BJ (cell line): ENCODE data around the gene ADAM33. TPM values are rescaled to one million over a fixed set of nuclear protein-coding genes. Genes with fewer than 3 reads are reported as not detected.

Source experiments
- CTCF ChIA-PET: fragments of 350-600 bp; formaldehyde crosslinking; extraction: SDS; loops from one replicate; lab custom pipeline; 2021; ENCODE audit warnings: antibody characterized with exemption, inconsistent platforms; lab: Yijun Ruan, JAX
- POLR2A ChIA-PET: fragments of 300-600 bp; sonication (Branson Sonifier 250); formaldehyde crosslinking; extraction: SDS; loops from one replicate; lab custom pipeline; 2021; ENCODE audit warnings: antibody characterized with exemption; lab: Charles Lee
- DNase-seq: peaks from one replicate; pipeline ENCODE4 v3.0.0-alpha.2; 2011; ENCODE audit warnings: low read depth
- H3K27me3 ChIP-seq: 2 replicates; pipeline ENCODE4 v1.6.0; 2011; ENCODE audit warnings: low read length; ENCODE audit not compliant: control insufficient read depth, insufficient read depth
- H3K36me3 ChIP-seq: 2 replicates; pipeline ENCODE4 v1.5.1; 2011; ENCODE audit warnings: low read length; ENCODE audit not compliant: control insufficient read depth, insufficient read depth
- H3K4me3 ChIP-seq: 2 replicates; pipeline ENCODE4 v1.5.1; 2011; ENCODE audit warnings: low read depth, mild to moderate bottlenecking, control low read depth, low read length
- polyA plus RNA-seq: library from polyadenylated mRNA; depleted of rRNA; stranded (reverse); fragments of >200 nt; gene quantifications from 2 replicates; pipeline ENCODE4 v1.2.3, GENCODE V29; 2011
- TF ChIP-seq, protein P1 (sequence below): IDR thresholded peaks from 2 replicates; pipeline ENCODE4 v1.5.1; 2011; ENCODE audit warnings: low read depth, mild to moderate bottlenecking, control low read depth, inconsistent platforms, low read length, moderate library complexity; ENCODE audit not compliant: insufficient read depth

ADAM33 gene
- polyA plus RNA-seq, 1 experiment, result 82.6 TPM

DNA sequence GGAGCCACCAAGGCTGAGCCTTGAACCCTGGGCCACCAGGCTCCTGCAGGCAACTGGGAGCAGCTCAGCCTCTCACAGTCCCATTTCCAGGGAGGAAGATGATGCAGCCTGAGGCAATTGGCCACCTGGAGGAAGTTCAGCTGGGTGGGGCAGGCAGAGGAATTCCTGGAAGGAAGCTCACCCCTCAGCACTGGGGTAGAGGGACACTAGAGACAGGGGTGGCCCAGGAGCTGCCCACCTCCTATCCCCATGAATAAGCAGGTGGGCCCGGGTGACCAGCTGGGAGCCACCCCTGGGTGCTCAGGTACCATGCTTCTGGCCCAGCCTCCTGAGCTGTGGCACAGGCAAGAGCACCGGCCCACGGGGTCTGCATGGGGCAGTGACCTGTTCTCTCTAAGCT is 47.1 kb upstream of the ADAM33 start:
- H3K4me3 ChIP-seq, result no peak overlapping the region
- no peak for DNase-seq
- peaks cover 30% of the 10 kb centered on the region for H3K27me3 ChIP-seq
- POLR2A ChIA-PET, result no interaction called here
- no peaks in the 10 kb centered on the region for H3K36me3 ChIP-seq
- CTCF ChIA-PET, result interaction anchor here (0.8 to 2.2 kb wide), 7 partner anchors 8 to 27 kb away, joined by 3 to 11 read pairs (median 4); no protein-coding TSS in a partner anchor
- TF ChIP-seq, protein P1, sequence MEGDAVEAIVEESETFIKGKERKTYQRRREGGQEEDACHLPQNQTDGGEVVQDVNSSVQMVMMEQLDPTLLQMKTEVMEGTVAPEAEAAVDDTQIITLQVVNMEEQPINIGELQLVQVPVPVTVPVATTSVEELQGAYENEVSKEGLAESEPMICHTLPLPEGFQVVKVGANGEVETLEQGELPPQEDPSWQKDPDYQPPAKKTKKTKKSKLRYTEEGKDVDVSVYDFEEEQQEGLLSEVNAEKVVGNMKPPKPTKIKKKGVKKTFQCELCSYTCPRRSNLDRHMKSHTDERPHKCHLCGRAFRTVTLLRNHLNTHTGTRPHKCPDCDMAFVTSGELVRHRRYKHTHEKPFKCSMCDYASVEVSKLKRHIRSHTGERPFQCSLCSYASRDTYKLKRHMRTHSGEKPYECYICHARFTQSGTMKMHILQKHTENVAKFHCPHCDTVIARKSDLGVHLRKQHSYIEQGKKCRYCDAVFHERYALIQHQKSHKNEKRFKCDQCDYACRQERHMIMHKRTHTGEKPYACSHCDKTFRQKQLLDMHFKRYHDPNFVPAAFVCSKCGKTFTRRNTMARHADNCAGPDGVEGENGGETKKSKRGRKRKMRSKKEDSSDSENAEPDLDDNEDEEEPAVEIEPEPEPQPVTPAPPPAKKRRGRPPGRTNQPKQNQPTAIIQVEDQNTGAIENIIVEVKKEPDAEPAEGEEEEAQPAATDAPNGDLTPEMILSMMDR, result no peak

DNA sequence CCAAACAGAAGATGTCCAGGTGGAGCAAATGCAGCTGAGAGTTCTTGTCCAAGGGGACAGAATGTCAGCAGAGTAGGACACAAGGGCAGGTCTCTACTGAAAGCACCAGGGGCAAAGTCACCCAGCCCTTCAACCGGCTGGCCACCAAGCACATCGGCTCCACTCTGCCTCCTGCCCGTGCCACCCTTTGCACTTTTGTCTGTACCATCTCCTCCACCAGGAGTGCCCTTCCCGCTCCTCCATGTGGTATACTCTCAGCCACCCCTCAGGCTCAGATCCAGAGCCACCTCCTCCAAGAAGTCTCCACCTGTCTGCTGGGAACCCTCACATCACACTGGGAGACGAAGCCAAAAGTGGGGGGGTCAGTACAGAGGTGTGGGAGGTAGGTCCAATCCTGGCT is 46.5 kb upstream of the ADAM33 start:
- no peak overlapping the region for H3K4me3 ChIP-seq
- TF ChIP-seq, protein P1, result no peak
- ChIA-PET POLR2A (no interaction called here), CTCF (interaction anchor here (1.1 to 3.7 kb wide), 7 partner anchors 9 to 25 kb away, joined by 3 to 21 read pairs (median 4); no protein-coding TSS in a partner anchor)
- peaks cover 25% of the 10 kb centered on the region for H3K27me3 ChIP-seq
- no peak for DNase-seq
- H3K36me3 ChIP-seq, result no peaks in the 10 kb centered on the region

DNA sequence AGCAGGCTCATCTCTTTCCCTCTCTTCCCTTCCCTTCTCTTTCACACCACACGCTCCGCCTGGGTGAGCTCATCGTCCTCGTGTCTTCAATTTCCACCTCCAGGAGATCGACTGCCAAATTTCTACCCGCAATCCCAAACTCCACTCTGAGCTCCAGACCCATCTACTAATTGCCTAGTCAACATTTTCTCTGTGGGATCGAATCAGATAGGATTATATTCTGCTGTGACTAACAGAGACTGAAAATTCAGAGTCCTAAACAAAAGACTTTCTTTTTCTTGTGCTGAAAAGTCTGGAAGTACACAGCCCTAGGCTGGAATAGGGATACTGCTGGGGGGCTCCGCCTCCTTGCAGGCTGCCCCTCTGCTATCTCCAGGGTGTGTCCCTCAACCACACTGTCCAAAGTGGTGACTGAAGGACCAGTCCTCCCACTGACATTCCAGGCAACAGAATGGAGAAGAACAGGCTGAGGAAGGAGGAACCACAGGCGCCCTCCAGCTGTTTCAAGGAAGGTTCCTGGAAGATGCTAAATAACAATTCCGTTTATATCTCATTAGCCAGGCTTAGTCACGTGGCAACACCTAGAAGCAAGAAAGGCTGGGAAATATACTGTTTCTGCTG is 45.7 kb upstream of the ADAM33 start:
- ChIA-PET CTCF (interaction anchor here (1.0 to 3.7 kb wide), 6 partner anchors 10 to 26 kb away, joined by 4 to 21 read pairs (median 5); no protein-coding TSS in a partner anchor), POLR2A (no interaction called here)
- no peaks in the 10 kb centered on the region for H3K36me3 ChIP-seq
- TF ChIP-seq, protein P1, result peak; percentile 8; the same call in 1 of the 2 replicates
- 0 out of 2 replicates have a peak overlapping the region, but pooled peaks have one; percentile 1 for H3K4me3 ChIP-seq
- peaks cover 18% of the 10 kb centered on the region for H3K27me3 ChIP-seq
- DNase-seq, result peak; percentile 19

DNA sequence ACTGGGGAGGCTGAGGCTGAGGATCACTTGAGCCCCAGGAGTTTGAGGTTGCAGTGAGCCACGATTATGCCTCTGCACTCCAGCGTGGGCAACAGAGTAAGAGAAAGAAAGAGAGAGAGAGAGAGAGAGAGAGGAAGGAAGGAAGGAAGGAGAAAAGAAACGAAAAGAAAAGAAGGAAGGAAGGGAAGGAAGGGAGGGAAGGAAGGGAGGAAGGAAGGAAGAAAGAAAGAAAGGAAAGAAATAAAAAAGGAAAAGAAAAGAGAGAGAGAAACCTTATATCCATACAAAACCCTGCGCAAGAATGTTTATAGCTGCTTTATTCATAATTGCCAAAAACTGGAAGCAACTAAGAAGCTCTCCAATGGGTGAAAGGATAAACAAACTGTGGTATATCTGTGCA is 42.5 kb upstream of the ADAM33 start:
- H3K36me3 ChIP-seq, result no peaks in the 10 kb centered on the region
- POLR2A ChIA-PET, result no interaction called here
- TF ChIP-seq, protein P1, result no peak
- no peaks in the 10 kb centered on the region; the same call in none of the 2 replicates for H3K27me3 ChIP-seq
- no peak for DNase-seq
- CTCF ChIA-PET, result interaction anchor here (1.0 to 1.6 kb wide), 2 partner anchors 8 to 13 kb away, joined by 7 read pairs; no protein-coding TSS in a partner anchor
- no peak overlapping the region for H3K4me3 ChIP-seq

DNA sequence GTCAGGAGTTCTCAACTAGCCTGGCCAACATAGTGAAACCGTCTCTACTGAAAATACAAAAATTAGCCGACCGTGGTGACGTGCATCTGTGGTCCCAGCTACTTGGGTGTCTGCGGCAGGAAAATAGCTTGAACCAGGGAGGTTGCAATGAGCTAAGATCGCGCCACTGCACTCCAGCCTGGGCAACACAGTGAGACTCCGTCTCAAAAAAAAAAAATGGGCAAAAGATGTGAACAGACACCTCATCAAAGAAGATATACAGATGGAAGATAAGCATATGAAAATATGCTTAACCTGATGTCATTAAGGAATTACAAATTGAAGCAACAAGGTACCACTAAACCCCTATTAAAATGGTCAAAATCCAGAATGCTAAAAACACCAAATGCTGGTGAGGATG is 41.5 kb upstream of the ADAM33 start:
- TF ChIP-seq, protein P1, result no peak
- H3K27me3 ChIP-seq, result no peaks in the 10 kb centered on the region; the same call in none of the 2 replicates
- no peaks in the 10 kb centered on the region for H3K36me3 ChIP-seq
- ChIA-PET POLR2A (no interaction called here), CTCF (interaction anchor here (0.6 to 1.1 kb wide), 2 partner anchors 14 to 1016 kb away, joined by 3 read pairs; no protein-coding TSS in a partner anchor)
- DNase-seq, result no peak
- H3K4me3 ChIP-seq, result no peak overlapping the region
